Measurements from ENCODE around the gene KCNT1. TPM values are rescaled to one million over a fixed set of nuclear protein-coding genes. Genes with fewer than 3 reads are reported as not detected.

KCNT1 gene
- total RNA-seq, 1 experiment from 2014 or later = 0.68 TPM

GRCh38 chr9:135752281-135753204 is 50.6 kb downstream of the KCNT1 start:
- H3K9me3 ChIP-seq (ENCODE audit: control insufficient read depth, low read depth, low read length) = no peaks in the 10 kb centered on the region
- no peak overlapping the region for H2AFZ ChIP-seq (ENCODE audit: low read length)
- Mint-ChIP-seq H3K27ac (no peak overlapping the region), H3K9me3 (no peaks in the 10 kb centered on the region; a peak in 1 of 5 replicates), H3K27me3 (ENCODE audit: low read depth) (no peaks in the 10 kb centered on the region), H3K4me1 (no peaks in the 10 kb centered on the region), H3K36me3 (ENCODE audit: insufficient read depth in 1 of 3, low read depth in 3 of 3) (no peaks in the 10 kb centered on the region), H3K4me3 (no peak overlapping the region; a peak in 1 of 5 replicates)
- H3T11ph ChIP-seq (ENCODE audit: low read length) = no peak overlapping the region
- no peak overlapping the region for H2BK15ac ChIP-seq (ENCODE audit: low read depth, low read length)
- TF ChIP-seq CTCF (conservative IDR thresholded peaks at IDR 0.05) = no peak
- H3K23me2 ChIP-seq (ENCODE audit: insufficient read length, low read depth, low read length, poor library complexity, severe bottlenecking) = no peaks in the 10 kb centered on the region
- no peak overlapping the region for H2BK5ac ChIP-seq (ENCODE audit: insufficient read length, low read length)
- H4K8ac ChIP-seq (replicated peaks; ENCODE audit: insufficient read length, low read depth, low read length) = no peak overlapping the region
- no peaks in the 10 kb centered on the region for H3K79me2 ChIP-seq (ENCODE audit: insufficient read depth, low read length)
- H3K79me1 ChIP-seq (ENCODE audit: insufficient read depth, low read depth, low read length, poor library complexity, severe bottlenecking) = no peaks in the 10 kb centered on the region
- H3K27me3 ChIP-seq (ENCODE audit: insufficient read depth, low read length) = no peaks in the 10 kb centered on the region
- H4K91ac ChIP-seq (ENCODE audit: insufficient read length, low read depth, low read length) = no peak overlapping the region
- H3K4ac ChIP-seq (ENCODE audit: low read depth, low read length) = no peak overlapping the region
- H3K23ac ChIP-seq (ENCODE audit: insufficient read length, low read depth, low read length) = no peak overlapping the region
- H2BK12ac ChIP-seq (ENCODE audit: insufficient read length, low read depth, low read length) = no peak overlapping the region
- no peak overlapping the region for H3K27ac ChIP-seq (ENCODE audit: insufficient read length, low read depth, low read length)
- no peak overlapping the region for H4K5ac ChIP-seq (ENCODE audit: insufficient read length, low read depth, low read length)
- no peak overlapping the region for H3K18ac ChIP-seq (ENCODE audit: insufficient read length, low read depth, low read length)
- H2BK20ac ChIP-seq (ENCODE audit: low read depth, low read length, poor library complexity, severe bottlenecking) = no peak overlapping the region
- no peak overlapping the region for H3K56ac ChIP-seq (ENCODE audit: insufficient read length, low read depth, low read length)
- no peak for DNase-seq
- no peaks in the 10 kb centered on the region for H4K20me1 ChIP-seq (ENCODE audit: control insufficient read depth, insufficient read depth, insufficient read length)
- H3K4me2 ChIP-seq (ENCODE audit: insufficient read depth, insufficient read length, low read length) = no peak overlapping the region
- no peak overlapping the region for H3K14ac ChIP-seq (ENCODE audit: insufficient read depth, low read length)
- H3K9ac ChIP-seq (ENCODE audit: extremely low read depth, insufficient read length, low read length) = no peak overlapping the region
- WGBS (ENCODE audit: extremely low coverage, insufficient read length, low lambda C conversion rate) = 100% methylated on average over 5 of the region's 8 CpGs
- H3K4me1 ChIP-seq (ENCODE audit: insufficient read depth, low read length) = no peaks in the 10 kb centered on the region
- H2AK5ac ChIP-seq (ENCODE audit: insufficient read length, low read length) = no peak overlapping the region
- no peak overlapping the region for H2BK120ac ChIP-seq (ENCODE audit: low read depth, low read length, poor library complexity, severe bottlenecking)
